GM12891 (cell line): ENCODE measurements around the gene GRM8.

Experiments used
- POLR2A ChIP-seq: IDR thresholded peaks from 2 replicates; pipeline ENCODE4 v1.6.1; 2011; ENCODE audit warnings: low read depth, low read length, control low read depth
- POLR2AphosphoS5 ChIP-seq: IDR thresholded peaks from 2 replicates; pipeline ENCODE4 v1.6.1; 2011; ENCODE audit warnings: low read depth, low read length, control low read depth
- POU2F2 ChIP-seq: IDR thresholded peaks from 2 replicates; pipeline ENCODE4 v1.6.1; 2011; ENCODE audit warnings: low read depth, mild to moderate bottlenecking, control low read depth, low read length, moderate library complexity

GRCh38 chr7:126957443-126957842 lies 295.3 kb downstream of the GRM8 start:
- TF ChIP-seq POLR2A (no peak), POLR2AphosphoS5 (no peak), POU2F2 (no peak)
